ENCODE results near the gene AIF1L.

Gene AIF1L

DNA sequence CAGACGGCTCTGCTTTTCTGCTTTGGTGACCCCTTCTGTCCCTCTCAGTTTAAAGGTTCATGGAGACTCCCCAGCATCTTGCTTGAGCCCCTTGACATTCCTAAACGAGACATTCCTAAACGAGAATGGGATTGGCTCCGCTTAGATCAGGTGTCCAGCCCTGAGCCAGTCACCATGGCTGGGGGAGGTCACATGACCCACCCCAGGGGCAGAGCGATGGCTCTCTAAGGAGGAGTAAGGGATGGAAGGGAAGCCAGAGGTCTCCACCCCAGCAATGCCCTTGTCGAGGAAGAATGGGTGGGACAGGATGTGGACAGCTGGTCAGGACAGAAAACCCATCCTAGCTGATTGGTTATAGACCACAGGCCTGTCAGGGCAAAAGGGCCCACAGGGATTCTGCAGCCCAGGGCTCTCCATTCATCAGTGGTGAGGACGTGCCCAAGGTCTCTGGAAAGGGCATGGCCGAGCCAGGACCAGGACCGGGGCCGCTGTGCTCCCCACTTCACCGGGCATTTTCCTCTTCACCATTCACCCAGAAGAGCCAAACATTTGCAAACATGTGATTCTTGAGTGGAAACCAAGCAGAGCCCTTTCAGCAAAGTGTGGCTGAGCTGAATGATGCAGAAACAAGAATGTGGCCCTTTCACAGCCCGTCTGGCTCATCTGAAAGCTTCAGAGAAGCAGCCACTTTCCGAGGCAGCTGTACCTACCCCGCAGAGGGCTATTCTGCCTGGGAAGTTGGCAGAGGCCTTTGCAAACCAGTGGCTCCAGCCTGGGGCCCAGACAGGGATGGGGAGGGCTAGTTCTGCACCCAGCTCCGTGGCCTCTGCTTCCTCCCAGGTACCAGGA is 19.8 kb upstream of the AIF1L start:
- Histone ChIP-seq H3K27ac (no peak overlapping the region), H3K4me3 (no peak overlapping the region)

DNA sequence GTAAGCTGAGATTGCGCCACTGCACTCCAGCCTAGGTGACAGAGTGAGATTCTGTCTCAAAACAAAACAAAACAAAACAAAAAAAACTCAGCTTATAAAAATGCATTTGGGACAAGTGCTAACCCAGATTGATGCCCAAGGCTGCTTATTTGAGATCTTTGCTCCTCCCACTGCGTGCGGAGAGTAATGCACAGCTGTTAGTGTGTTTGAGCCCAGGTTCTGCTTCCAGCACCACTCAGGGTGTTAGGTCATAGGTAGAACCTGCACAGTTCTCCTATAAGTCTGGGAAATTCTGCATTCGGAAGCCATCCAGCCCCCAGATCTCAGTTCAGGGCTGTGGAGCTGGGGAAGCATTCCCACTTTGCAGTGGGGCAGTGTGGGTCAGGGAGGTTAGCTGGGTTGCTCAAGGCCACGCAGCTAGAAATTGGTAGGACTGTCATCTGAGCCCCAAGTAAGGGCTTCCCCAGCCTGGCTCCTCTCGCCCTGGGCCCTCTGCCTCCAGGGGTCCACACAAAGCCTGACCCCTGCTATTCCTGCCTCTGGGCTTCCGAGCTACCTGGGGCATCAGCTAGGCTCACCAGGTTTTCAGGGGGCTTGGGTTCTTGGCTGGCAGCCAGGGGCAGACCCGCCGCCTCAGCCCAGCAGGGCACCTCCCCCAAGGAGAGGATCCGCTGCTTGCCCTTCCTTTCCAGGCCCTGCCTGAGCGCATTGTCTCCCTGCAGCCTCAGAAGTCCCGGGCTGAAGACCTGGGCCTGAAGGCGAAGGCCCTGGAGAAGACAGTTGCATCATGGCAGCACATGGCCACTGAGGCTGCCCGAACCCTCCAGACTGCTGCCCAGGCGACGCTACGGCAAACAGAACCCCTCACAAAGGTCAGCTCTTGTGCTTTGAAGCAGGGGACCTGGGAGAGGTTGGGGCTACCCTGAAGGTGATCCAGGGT is 17.6 kb upstream of the AIF1L start:
- H3K4me3 ChIP-seq, result no peak overlapping the region
- H3K27ac ChIP-seq, result no peak overlapping the region

DNA sequence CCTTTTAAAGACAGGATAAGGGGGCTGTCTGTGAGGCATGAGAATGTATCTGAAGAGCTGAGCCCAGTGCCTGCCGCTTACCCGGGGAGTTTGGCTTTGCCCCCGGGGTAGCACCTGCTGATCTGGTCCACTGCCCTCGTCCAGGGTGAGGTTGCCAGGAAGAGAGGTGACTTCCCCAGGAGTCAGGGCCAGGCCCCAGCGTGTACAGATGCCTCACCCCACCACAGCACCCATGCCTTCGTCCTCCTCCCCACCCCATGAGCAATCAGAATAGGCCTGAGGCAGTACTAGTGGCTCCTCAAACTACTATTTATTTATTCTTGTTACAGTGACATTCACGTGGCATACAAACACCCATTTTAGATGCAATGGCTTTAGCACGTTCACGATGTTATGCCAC is 15.7 kb upstream of the AIF1L start:
- Histone ChIP-seq H3K27ac (no peak overlapping the region), H3K4me3 (no peak overlapping the region)

DNA sequence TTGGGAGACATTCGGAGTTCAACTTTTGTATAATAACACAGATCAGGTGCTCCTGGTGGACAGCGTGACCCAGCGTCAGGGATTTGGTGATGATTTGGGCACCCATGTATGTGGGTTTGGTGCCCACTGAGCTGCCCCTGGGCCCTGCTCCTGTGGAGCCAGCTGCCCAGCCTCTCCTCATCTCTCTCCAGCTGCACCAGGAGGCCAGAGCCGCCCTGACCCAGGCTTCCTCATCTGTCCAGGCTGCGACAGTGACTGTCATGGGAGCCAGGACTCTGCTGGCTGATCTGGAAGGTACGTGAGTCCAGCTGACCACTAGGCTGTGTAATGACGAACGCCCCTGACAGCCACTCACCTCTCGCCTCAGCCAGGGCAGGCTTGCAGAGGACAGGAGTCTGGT is 14.5 kb upstream of the AIF1L start:
- Histone ChIP-seq H3K4me3 (no peak overlapping the region), H3K27ac (no peak overlapping the region)

DNA sequence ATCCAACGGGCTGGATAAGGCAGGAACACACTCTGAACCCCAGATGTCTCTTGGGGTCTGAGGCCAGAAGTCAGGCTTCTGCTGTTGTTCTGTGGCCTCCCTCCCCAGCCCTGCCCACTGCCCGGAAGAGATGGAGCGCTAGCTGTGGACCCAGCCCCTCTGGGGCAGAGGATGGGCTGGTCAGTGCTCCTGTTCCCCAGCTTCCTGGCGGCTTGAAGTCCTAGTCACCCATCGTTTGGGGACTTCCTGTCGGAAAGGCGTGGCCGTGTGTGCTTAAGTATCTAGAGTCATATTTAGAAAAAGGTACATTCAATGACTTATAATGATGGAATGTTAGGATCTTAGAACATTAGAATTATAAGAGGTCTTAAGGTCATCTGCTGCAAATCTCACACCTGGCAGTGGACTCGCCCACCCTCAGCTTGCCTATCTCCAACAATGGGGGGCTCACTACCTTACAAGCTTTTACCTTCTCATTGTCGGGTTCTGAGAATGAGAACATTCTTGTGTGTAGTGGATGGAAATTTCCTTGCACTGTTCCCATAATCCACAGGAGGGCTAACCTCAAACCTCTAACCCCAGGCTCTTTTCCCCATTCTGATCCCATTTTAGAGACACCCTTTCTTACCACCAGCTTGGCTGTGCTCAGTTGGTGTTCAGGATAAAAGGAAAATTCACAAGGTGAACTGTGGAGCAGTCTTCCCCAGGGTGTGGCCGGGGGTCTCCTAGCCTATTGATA is 13.4 kb upstream of the AIF1L start:
- Histone ChIP-seq H3K4me3 (no peak overlapping the region), H3K27ac (no peak overlapping the region)

DNA sequence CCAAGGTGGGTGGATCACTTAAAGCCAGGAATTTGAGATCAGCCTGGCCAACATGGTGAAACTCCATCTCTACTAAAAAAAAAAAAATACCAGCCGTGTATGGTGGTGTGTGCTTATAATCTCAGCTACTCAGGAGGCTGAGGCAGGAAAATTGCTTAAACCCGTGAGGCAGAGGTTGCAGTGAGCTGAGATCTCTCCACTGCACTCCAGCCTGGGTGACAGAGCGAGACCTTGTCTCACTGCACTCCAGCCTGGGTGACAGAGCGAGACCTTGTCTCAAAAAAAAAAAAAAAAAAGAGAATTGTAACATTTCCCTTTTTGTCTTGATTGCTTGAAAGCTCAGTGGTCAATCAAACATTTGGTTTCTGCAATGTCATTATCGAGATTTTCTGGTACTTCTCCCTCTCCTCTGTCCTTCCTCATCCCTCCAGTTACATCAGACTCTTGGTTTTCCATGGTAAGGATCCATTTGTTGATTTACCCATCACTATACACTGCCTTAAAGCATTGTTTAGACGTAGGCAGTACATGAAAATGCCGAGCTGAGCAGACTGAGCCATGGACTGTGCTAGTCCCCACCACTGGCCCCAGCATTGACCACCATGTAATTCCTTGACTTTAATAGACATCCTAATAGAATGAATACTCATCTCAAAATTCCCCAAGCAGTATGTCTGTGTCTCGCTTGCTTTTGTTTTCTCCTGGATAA is 11.5 kb upstream of the AIF1L start:
- no peak overlapping the region for H3K27ac ChIP-seq
- H3K4me3 ChIP-seq, result no peak overlapping the region

DNA sequence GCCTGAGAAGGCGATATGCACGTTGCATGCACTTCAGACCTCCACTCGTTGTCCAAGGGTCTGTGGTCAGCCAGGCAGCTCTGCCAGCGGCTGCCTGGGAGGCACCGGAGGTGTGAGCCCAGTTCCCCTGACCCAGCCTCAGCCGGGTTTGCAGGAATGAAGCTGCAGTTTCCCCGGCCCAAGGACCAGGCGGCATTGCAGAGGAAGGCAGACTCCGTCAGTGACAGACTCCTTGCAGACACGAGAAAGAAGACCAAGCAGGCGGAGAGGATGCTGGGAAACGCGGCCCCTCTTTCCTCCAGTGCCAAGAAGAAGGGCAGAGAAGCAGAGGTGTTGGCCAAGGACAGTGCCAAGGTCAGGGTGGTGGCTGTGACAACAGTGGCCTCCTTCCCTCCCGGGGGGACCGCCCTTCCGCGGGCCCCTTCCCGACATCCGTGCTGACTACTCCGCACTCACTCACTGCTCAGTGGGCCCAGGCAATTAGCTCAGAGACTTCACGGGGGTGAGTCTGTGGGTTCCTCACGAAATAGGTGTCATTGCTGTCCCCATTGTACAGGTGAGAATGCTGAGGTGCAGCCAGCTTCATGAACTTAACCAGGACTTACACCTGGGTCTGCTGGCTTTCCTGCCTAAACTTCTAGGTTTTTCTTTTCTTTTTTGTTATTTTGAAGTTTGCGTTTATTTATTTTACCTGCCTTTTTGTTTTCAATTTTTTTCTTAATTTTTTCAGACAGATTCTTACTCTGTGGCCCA is 10.8 kb upstream of the AIF1L start:
- no peak overlapping the region for H3K4me3 ChIP-seq
- H3K27ac ChIP-seq, result no peak overlapping the region

DNA sequence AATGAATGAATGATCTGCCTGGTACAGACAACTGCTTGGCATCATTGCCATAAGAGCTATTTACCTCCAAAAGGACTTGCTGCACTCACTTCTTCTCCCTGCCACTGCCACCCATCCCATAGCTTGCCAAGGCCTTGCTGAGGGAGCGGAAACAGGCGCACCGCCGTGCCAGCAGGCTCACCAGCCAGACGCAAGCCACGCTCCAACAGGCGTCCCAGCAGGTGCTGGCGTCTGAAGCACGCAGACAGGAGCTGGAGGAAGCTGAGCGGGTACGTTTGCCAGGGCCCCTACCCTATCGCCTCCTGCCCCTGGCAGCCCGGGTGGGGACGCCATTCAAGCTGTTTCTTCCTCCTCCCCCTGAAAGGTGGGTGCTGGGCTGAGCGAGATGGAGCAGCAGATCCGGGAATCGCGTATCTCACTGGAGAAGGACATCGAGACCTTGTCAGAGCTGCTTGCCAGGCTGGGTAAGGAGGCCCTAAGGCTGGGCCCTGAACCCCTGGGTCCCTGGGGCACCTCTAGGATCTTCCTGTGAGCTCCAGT is 8.9 kb upstream of the AIF1L start:
- Histone ChIP-seq H3K27ac (no peak overlapping the region), H3K4me3 (no peak overlapping the region)

DNA sequence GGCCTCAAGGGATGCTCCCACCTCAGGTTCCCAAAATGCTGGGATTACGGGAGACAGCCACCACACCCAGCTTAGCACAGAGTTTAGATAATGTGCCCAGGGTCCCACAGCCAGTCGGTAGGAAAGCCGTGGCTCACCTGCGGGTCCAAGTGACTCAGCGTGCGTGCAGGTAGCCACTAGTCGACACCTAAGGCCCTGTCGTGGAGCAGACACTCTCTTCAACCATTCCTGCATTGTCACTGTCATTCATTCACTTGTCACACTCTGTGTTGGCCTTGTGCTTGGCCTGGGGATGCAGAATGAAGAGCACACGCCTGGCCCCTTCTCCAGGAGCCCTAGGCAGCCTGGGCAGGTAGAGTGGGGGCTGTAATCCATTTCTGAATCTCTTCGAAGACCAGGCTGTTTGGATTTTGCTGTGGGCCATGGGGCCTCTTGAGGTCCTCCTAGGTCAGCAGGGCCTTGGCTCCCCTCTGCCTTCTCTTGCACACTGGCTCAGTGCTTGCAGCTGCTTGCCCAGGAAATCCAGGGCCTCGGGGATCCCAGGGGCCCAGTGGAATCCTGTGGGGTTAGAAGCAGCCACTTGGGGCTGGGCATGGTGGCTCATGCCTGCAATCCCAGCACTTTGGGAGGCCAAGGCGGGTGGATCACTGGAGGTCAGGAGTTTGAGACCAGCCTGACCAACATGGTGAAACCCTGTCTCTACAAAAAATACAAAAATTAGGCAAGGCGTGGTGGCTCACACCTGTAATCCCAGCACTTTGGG is 6.1 kb upstream of the AIF1L start:
- no peak overlapping the region for H3K4me3 ChIP-seq

DNA sequence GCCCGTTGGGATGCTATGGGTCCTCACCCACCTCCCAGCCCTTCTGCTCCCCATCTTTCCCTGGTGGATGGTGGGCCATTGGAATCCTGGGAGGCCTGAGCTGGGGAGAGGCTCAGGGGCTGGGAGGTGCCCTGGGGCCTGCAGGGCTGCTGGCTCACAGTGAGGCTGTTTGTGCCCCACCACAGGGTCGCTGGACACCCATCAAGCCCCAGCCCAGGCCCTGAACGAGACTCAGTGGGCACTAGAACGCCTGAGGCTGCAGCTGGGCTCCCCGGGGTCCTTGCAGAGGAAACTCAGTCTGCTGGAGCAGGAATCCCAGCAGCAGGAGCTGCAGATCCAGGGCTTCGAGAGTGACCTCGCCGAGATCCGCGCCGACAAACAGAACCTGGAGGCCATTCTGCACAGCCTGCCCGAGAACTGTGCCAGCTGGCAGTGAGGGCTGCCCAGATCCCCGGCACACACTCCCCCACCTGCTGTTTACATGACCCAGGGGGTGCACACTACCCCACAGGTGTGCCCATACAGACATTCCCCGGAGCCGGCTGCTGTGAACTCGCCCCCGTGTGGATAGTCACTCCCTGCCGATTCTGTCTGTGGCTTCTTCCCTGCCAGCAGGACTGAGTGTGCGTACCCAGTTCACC is 4.9 kb upstream of the AIF1L start:
- Histone ChIP-seq H3K27ac (no peak overlapping the region), H3K4me3 (no peak overlapping the region)

More for the DNA sequence above, 6.1 kb upstream of the AIF1L start:
- no peak overlapping the region for H3K27ac ChIP-seq

DNA sequence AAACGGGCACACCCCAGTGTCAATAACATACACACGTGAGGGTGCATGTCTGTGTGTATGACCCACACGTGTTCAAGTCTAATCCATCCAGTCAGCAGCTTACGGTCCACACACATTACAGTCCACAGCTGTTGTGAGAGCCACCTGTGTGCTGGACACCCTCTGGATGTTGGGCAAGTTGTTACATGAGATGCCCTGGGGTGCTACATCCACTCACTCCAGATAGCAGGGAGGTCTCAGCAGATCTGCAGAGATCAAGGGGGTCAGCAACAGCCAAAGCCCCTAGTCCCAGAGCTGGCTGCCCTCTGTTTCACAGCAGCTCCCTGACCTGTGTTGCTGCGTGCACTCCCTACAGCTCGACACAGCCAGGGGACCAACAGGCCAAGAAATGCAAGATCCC is 4.3 kb upstream of the AIF1L start:
- H3K27ac ChIP-seq, result no peak overlapping the region
- H3K4me3 ChIP-seq, result no peak overlapping the region

DNA sequence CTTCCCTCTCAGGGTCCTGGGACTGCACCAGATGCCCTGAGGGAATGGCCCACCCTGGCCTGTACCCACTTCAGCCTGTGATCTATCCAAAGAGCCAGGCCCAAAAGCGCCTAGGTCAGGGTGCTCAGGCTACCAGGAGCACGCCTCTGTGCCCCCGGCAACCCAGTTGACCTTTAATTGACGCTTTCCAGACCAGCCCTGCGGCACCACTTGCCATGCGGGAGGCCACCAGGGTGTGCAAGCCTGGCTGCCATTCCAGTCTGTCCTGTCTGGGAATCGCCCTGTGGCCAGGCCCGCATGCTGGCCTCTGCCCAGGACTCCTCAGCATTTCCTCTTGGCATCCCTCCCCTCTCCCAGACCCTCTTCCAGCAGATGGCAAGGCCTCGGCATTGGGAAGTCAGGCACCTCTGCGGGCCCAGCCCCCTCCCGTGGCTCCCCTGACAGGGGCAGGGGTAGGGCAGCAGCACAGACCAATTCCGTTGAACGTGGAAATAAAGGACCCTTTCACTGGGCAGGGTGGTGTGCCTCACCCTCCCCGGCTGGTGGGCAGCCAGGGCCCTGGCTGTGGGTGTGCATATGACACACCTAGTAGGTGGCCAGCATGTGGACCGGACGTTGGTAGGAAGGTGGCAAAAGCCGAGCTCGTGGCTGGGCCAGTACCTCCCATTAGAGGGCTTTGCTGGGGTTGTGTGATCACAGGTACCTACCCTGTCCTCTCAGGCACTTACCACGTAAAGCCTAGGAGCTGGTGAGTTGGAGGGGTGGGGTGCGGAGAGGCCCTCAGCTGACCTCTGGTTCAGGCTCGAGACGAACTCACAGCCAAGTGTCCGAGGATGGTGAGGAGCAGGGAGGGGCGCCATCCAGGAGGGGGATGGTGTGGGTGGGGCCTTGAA is 3.5 kb upstream of the AIF1L start:
- no peak overlapping the region for H3K27ac ChIP-seq
- H3K4me3 ChIP-seq, result no peak overlapping the region

DNA sequence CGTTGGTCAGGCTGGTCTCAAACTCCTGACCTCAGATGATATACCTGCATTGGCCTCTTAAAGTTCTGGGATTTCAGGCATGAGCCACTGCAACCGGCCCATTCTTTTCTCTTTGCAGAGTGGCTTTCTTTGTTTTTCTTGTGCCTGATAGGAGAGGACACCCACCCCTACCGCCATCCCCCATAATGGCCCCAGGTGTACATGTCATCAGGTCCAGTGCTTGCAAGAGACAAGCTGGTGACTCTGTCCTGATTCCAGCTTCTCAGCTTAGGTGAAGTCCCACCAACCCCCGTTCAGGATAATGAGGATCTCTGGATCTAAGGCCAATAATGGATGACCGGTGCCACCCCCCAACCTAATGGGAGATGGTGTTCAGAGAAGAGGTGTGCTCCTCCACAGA is 2.3 kb upstream of the AIF1L start:
- Histone ChIP-seq H3K4me3 (no peak overlapping the region), H3K27ac (peak overlapping the region in 1 of 21 experiments; percentile 37)

DNA sequence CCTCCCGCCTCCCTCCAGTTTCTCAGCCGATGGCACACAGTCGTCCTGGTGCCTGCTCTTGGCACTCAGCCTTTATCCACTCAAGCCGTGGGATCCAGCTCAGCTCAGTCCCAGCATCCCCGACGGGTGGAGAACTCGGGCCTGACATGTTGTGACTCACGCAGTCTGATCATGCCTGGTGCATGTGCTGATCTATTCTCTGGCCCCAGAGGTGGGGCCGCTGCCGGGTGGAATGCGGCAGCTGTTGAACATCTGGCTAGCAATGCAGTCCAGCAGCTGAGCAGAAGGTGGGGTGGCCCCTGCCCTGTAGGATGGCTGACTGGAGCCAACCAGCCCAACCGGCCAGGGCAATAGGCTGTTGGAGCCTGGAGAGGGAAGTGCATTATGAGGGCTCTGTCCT is 1.7 kb upstream of the AIF1L start:
- Histone ChIP-seq H3K27ac (peak overlapping the region in 1 of 21 experiments; percentile 37), H3K4me3 (no peak overlapping the region)

DNA sequence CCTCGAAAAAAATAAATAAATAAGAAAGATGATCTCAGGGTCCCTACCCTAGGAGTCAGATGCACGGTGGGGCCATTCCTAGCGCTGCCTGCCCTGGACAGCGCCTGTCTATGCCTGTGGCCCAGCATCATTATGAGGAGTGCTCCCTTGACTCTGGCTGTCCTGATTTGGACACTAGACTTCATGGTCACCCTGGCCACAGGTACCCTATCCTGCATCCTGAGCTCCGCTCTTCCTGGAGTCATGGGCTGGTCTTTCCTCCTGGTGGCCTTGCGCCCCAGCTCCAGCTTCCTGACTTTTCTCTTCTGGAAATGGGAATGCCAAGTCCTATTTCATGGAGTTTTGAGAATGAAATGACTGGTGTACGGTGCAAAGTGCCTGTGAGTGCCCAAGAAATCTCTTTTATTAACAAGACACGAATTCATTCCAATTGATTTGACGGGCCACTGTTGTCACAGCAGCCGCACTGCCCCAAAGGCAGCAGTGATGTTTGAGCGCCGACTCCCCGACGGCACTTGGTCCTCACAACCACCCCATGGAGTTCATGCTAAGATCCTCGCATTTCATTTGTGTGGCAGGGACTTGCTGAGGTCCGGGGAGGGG is 564 bp upstream of the AIF1L start:
- peak overlapping the region; percentile 34 to 61 (median 52) for H3K4me3 ChIP-seq
- H3K27ac ChIP-seq, result no peak overlapping the region

All from skin epidermis (tissue), 12 donors.